Measurements from ENCODE around the gene TMUB2.

- TF ChIP-seq, protein P1, sequence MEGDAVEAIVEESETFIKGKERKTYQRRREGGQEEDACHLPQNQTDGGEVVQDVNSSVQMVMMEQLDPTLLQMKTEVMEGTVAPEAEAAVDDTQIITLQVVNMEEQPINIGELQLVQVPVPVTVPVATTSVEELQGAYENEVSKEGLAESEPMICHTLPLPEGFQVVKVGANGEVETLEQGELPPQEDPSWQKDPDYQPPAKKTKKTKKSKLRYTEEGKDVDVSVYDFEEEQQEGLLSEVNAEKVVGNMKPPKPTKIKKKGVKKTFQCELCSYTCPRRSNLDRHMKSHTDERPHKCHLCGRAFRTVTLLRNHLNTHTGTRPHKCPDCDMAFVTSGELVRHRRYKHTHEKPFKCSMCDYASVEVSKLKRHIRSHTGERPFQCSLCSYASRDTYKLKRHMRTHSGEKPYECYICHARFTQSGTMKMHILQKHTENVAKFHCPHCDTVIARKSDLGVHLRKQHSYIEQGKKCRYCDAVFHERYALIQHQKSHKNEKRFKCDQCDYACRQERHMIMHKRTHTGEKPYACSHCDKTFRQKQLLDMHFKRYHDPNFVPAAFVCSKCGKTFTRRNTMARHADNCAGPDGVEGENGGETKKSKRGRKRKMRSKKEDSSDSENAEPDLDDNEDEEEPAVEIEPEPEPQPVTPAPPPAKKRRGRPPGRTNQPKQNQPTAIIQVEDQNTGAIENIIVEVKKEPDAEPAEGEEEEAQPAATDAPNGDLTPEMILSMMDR (IDR thresholded peaks at IDR 0.05) = no peak
- no peak for TF ChIP-seq POLR2A (IDR thresholded peaks at IDR 0.05)
- no peak for TF ChIP-seq POLR2AphosphoS5 (IDR thresholded peaks at IDR 0.05; ENCODE audit: insufficient read depth in 1 of 2, low read depth in 1 of 2)
Measured at GRCh38 chr17:44170135-44170498, 16.7 kb upstream of the TMUB2 start.

All from vagina (tissue), 2 donors.